Esophagus muscularis mucosa (tissue), 4 donors: ENCODE measurements around the gene GAS2.

Experiments used
- CTCF ChIP-seq, 3 experiments: fragments of 200-600 bp in 2 of 3; fragments of 450-650 bp in 1 of 3; sonication (generic) in 2 of 3; IDR thresholded peaks; one replicate each; pipeline ENCODE4 v1.5.1; 2017 to 2019; ENCODE audit warnings: antibody characterized with exemption in 3 of 3, mild to moderate bottlenecking in 2 of 3, moderate library complexity in 1 of 3
- EP300 ChIP-seq: sonication (generic); formaldehyde crosslinking; IDR thresholded peaks from one replicate; pipeline ENCODE4 v1.6.1; 2017; ENCODE audit warnings: antibody characterized with exemption
- POLR2A ChIP-seq: fragments of 450-650 bp; IDR thresholded peaks from one replicate; pipeline ENCODE4 v1.6.1; 2017; ENCODE audit warnings: antibody characterized with exemption, moderate library complexity, mild to moderate bottlenecking, low read depth
- POLR2AphosphoS5 ChIP-seq, 2 donors: sonication (generic); formaldehyde crosslinking; IDR thresholded peaks; one replicate each; pipeline ENCODE4 v1.6.1; 2017; ENCODE audit warnings: antibody characterized with exemption in 2 of 2

- no peak for TF ChIP-seq CTCF (IDR thresholded peaks at IDR 0.05)
- no peak for TF ChIP-seq POLR2A
- no peak for TF ChIP-seq POLR2AphosphoS5 (IDR thresholded peaks at IDR 0.05)
- TF ChIP-seq EP300, result no peak
Observed at GRCh38 chr11:22707119-22707899, 40.9 kb downstream of the GAS2 start.
